ENCODE results near the gene CD79B.
"Not testable (repeated sequence)": the region's sequence is repeated elsewhere in the genome, so short reads cannot be mapped to it uniquely, and the experiment has no call there.

CD79B gene

DNA sequence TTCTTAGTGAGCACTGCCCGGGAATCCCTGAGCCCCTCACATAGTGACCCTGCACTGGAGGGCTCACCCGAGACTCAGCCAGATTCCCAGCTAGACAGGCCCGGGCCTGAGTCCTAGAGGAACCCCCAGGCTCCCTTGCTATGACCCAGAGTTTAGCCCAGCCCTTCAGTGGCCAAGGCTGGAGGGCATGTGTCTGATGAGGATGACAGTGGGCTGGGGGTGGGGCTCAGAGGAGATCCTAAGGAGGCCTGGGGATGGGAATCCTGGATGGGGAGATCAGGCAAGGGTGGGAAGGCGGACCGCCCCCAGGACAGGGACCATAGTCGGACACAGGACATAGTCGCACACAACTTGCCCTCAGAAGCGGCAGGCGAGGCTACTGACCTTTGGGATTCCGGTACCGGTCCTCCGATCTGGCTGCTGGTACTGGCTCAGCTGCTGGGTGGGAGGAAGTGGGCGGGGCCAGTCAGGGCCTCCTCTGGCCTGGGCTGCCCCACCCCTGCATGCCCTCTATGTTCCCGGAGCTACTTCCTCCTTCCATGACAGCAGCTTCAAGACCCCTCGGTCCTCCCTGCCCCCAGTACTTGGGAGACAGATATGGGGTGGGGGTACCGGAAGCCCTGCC lies 1.1 kb downstream of the CD79B start:
- no peak for DNase-seq (ENCODE audit: low spot score)

GRCh38 chr17:63929860-63930766 lies 2.0 kb downstream of the CD79B start:
- no peak for DNase-seq (ENCODE audit: low spot score)

DNA sequence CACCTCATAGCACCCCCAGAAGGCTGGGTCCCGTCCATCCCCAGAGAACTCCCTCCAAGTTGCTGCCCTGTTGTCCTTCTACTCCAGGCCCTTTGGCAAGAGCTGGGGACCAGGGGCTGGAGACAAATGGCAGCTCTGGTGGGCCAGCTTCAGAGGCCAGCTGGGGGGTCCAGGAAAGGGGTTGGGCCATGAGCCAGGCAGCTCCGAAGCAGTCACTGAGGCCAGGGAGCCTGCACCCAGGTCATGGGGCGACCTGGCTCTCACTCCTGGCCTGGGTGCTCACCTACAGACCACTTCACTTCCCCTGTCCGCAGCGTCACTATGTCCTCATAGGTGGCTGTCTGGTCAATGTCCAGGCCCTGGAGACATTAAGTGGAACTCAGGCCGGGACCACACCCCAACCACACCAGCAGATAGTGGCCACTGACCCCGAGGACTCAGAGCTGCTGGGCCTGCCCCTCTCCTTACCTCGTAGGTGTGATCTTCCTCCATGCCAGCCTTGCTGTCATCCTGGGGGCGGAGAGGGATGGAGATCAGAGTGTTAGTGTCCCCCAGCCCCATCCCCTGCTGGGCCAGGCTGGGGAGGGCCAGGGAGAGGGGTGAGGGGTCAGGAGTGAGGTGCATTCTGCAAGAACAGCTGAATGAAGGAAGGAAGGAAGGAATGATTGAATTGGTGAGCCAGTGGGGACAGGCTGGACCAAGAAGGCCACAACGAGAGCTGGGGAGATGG lies 3.0 kb downstream of the CD79B start:
- no peak for DNase-seq (ENCODE audit: low spot score)

GRCh38 chr17:63928172-63928666 lies 3.9 kb downstream of the CD79B start:
- no peak for DNase-seq (ENCODE audit: low spot score)

DNA sequence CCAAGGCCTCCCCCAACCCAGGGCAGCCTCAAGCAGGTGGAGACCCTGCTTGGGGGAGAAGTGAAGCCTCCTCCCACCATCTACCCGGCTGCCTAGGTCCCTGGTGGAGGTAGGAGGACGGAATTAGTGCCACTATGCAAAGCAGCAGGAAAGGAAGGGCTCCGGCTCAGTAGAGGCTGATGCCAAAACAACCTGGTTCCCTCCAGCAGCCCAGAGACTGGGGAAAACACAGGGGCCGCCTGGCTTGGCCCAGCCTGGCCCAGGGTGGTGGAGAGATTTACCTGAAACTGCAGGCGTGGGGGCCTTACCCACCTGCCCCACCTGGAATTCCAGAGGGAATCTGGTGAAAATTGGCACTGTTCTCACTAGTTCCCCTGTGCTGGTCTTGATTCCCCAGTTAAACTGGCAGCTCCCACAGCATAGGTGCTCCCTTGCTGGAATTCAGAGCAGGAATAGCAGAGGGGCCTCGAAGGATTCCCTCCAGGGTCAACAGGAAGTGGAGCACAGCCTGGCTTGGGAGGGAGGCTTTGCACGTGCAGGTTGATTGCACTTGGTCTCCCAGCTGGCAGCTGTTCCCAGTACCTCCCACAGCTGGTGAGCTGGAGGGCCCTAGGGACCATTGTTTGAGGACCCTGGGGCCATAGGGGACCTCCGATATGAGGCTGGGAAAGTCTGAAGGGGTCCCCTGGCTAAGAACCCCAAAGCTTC lies 4.5 kb downstream of the CD79B start:
- no peak for DNase-seq (ENCODE audit: low spot score)

DNA sequence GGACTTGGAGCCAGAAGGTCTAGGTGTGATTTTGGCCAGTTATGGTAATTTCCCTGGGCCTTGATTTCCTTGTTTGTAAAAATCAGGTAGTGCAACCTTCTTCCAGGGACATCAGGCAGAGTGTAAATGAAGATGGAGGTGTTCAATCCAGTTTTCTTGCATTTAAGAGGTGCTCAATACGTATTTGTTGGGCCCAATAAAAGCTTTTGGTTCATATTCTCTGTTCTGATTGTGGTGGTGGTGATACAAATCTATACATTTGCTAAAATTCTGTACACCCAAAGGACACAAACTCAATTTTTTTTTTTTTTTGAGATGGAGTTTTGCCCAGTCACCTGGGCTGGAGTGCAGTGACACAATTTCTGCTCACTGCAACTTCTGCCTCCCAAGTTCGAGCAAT lies 6.0 kb downstream of the CD79B start:
- no peak for DNase-seq (ENCODE audit: low spot score)

DNA sequence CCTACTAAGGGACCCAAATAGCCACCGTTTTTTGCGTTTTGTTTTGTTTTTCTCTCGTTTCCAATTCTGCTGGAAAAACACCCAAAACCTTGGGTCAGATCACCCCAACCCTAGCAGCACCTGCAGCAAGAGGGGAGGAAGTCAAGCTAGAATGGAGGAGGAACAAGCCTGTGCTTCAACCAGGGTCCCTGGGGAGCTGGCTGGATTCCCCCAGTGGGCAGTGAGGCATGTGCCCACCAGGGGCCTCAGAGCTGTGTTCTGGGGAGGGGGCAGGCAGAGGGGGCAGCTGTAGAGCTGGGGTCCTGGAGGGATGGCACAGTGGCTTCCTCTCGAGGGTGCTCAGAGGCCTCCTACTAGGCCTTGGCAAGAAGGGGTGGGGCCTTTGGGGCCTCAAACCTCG lies 6.5 kb downstream of the CD79B start:
- DNase-seq (ENCODE audit: low spot score) = no peak

- DNase-seq (ENCODE audit: low spot score) = not testable (repeated sequence)
Observed at GRCh38 chr17:63922402-63922801, 9.7 kb downstream of the CD79B start.

DNA sequence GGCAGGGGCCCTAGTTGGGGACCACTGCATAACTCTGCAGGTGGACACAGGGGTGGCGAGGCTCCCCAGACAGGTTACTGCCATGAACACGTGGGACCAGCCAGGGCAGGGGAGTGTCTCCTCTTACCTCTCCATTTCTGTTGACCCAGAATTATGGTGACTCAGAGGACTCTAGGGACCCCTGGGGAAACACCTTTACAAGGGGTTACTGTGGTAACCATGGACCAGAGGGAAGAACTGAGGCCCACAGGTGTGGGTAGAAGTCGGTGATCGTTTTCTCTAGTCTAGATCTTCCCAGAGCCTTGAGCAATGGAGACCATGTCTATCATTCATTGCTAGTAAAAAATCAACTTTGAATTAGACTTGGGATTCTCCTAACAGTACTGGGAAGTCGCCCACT lies 11.4 kb downstream of the CD79B start:
- not testable (repeated sequence) for DNase-seq (ENCODE audit: low spot score)

GRCh38 chr17:63920050-63920449 lies 12.1 kb downstream of the CD79B start:
- DNase-seq (ENCODE audit: low spot score) = not testable (repeated sequence)

DNA sequence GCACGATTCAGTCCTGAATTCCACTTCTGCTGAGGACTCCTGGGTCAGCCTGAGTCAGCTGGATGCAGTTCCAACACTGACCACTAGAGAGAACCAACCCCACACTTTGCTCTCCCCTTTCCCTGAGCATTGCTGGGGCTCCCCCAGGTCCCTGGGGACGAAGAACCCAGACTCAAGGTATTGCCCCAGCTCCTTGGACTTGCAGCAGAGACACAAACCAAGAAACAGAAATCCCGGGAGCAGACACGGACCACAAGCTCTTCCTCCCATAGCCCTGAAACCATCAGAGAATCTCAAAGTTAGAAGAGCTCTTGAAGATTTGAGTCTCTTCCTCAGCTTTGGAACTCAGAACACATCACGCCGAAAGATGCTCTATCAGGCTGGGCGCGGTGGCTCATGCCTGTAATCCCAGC lies 12.8 kb downstream of the CD79B start:
- DNase-seq (ENCODE audit: low spot score) = peak; percentile 70

- DNase-seq (ENCODE audit: low spot score) = not testable (repeated sequence)
Observed at GRCh38 chr17:63918789-63919305, 13.3 kb downstream of the CD79B start, which contains the start of gene GH1. TSS of gene GH1 (minus strand) at chr17:63918839. CDS start at chr17:63918776, 63 bp downstream.

DNA sequence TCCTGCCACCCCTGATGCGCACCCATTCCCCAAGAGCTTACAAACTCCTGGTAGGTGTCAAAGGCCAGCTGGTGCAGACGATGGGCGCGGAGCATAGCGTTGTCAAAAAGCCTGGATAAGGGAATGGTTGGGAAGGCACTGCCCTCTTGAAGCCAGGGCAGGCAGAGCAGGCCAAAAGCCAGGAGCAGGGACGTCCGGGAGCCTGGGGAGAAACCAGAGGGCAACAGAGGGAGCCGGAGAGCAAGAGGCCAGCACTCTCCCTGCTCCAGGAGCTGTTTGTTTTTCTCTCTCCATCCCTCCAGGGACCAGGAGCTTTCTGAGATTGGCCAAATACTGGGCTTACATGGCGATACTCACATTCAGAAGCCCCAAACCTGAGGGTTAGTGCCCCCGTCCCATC lies 13.8 kb downstream of the CD79B start:
- no peak for DNase-seq (ENCODE audit: low spot score)

DNA sequence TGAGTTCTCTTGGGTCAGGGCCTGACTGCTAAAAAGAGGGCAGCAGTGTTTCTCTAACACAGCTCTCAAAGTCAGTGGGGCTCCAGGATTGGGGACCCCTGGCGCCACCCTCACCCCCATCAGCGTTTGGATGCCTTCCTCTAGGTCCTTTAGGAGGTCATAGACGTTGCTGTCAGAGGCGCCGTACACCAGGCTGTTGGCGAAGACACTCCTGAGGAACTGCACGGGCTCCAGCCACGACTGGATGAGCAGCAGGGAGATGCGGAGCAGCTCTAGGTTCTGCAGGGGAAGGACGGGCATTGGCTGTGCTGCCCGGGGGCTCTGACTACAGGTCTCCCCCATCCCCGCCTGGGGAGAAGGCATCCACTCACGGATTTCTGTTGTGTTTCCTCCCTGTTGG lies 14.5 kb downstream of the CD79B start:
- DNase-seq (ENCODE audit: low spot score) = no peak

DNA sequence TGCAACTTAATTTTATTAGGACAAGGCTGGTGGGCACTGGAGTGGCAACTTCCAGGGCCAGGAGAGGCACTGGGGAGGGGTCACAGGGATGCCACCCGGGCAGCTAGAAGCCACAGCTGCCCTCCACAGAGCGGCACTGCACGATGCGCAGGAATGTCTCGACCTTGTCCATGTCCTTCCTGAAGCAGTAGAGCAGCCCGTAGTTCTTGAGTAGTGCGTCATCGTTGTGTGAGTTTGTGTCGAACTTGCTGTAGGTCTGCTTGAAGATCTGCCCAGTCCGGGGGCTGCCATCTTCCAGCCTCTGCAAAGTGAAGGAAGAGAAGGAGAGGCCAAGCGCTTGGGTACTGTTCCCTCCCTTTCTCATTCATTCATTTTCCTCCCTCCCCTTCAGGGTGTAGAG lies 14.9 kb downstream of the CD79B start:
- DNase-seq (ENCODE audit: low spot score) = not testable (repeated sequence)

GRCh38 chr17:63916566-63917185 lies 15.5 kb downstream of the CD79B start:
- DNase-seq (ENCODE audit: low spot score) = no peak

GRCh38 chr17:63915753-63916152 lies 16.4 kb downstream of the CD79B start:
- not testable (repeated sequence) for DNase-seq (ENCODE audit: low spot score)

GRCh38 chr17:63914471-63914870 lies 17.7 kb downstream of the CD79B start:
- no peak for DNase-seq (ENCODE audit: low spot score)

DNA sequence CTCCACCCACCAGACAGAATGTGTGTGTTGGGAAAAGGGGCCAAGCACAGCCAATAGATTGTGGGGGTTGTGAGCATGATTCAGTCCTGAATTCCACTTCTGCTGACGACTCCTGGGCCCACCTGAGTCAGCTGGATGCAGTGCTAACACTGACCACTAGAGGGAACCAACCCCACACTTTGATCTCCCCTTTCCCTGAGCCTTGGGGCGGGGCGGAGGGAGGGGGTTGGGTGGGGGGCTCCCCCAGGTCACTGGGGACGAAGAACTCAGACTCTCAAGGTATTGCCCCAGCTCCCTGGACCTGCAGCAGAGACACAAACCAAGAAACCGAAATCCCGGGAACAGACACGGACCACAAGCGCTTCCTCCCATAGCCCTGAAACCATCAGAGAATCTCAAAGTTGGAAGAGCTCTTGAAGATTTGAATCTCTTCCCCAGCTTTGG lies 20.5 kb downstream of the CD79B start:
- peak; percentile 60 for DNase-seq (ENCODE audit: low spot score)

GRCh38 chr17:63911041-63911635 lies 21.0 kb downstream of the CD79B start, which contains the start of gene CSHL1:
TSS of gene CSHL1 (minus strand) at chr17:63911258. CDS start at chr17:63911196, 62 bp downstream.
- no peak for DNase-seq (ENCODE audit: low spot score)
